Stimulated activated CD8-positive, alpha-beta memory T cell treated with anti-CD3 and anti-CD28 coated beads, Interleukin-7, amount 100 ng/mL, for 1 hour (primary cell): Measurements from ENCODE around the gene ATP6V1A.

ENCODE experiments used
- DNase-seq, 2 donors: peaks; one replicate each; pipeline ENCODE4 v3.0.0-alpha.2; 2020; ENCODE audit warnings: low read depth in 2 of 2

The ATP6V1A gene

GRCh38 chr3:113746548-113747282, at the start of gene ATP6V1A:
Gene ATP6V1A, plus strand, starts transcription at chr3:113747035. Its CDS starts 31,719 bp downstream, at chr3:113778754.
- peak; percentile 54 to 60 for DNase-seq

DNA sequence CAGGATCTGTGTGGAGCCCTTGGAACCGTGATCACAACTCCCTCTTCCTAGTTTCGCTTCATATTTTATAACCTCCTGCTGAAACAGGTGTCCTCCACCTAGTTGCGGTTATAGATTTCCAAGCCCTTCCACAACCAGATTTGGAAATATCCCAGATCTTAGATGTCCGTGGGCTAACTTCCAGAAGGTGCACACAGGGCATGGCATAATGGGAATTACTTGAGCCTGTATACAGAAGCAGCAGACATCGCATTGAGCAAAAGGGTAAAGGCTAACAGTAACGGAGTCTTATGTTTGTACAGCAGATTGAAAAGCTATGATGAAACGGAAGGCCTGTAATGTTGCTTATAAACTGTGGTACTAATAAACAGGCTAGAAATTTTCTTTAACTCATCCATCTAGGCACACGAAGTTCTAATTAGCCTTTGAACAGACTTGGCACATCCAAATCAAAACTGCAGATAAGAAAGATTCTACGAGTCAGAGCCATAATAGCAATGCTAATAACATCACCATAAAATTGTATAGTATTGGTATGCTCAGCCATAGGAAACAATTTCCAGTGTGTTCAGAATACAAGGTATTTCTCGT, 49.2 kb upstream of the ATP6V1A start:
- no peak for DNase-seq

DNA sequence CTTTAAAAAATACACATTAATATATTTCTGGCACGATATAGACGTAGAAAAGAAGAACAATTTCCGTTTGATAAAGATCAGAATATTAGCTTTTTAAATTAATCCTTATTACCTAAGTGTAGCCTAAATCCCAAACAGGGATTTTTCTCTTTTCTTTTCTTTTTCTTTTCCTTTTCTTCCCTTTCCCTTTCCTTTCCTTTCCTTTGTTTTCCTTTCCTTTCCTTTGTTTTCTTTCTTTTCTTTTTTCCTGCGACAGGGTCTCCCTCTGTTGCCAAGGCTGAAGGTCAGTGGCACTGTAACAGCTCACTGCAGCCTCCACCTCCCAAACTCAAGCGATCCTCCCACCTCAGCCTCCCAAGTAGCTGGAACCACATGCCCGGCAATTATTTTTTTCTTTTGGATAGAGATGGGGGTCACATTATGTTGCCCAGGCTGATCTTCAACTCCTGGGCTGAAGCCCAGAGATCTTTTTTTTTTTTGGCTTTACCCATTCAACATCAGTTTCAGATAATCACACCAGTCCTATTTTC, 48.6 kb upstream of the ATP6V1A start:
- DNase-seq: no peak

DNA sequence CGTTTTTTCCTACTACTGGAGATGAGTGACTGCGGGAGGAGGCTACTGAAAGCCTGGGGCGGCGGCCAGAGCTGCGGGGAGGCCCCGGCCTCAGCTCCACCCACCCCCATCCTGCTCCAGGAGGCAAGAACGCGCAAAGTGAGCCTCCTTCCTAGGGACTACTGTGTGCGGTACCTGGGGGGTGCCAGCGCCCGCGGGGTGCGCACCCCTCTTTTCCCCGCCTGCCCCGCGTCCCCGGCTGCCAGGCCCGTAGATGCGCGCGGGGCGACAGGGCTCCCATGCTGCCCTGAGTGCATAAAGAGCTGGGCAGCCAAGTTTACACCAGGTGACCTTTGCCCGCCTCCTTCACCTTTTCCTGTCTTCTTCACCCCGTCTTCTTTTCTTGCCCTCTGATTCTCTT, 47.9 kb upstream of the ATP6V1A start:
- no peak for DNase-seq

GRCh38 chr3:113707835-113708234, 39.0 kb upstream of the ATP6V1A start:
- DNase-seq: no peak

DNA sequence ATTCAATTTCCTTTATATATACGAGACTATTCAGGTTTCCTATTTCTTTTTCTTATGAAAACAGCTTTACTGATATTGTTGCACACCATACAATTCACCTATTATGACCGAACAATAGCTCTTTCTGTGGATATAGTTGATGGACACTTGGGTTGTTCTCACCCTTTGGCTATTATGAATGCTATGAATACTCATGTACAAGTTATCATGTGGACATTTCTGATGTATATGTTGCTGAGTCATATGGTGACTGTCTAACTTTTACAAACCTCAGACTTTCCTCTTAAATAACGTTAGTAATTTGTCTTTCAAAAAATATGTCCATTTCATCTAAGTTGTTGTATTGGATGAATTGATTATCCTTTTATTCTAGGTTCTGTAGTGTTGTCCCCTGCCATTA, 34.7 kb upstream of the ATP6V1A start:
- DNase-seq: no peak

DNA sequence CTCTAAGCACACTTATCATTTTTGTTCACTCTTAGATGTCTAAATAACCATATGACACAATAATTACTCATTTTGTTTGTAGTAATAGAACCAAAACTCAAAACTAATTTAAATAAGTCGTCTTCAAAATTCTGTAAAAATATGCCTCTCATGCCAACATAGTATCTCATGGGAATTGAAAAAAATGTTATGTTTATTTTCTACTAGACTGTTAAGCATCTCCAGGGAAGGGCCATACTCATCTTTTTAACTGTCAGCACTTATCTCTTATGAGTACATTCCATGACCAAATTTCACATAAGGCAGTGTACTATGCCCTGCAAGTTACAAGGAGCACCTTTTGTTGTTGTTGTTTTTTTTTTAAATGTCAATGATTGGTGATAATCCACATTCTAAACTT, 32.1 kb upstream of the ATP6V1A start:
- DNase-seq: no peak

DNA sequence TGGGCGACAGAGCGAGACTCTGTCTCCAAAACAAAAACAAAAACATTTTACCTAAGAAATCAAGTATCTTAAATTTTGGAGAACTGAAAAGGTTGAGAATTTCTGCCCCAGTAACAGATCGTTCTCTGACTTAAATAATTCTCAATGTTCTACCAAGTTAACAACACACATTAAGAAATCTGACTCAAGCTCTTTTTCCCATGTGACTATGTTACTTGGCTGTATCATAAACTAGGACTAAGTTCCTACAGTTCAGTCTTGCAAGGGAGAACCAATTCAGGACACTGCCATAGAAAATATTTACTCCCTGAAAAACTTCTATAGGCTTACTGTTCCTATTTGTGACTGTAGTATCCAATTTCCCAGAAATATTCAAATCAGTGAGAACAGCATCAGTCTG, 29.5 kb upstream of the ATP6V1A start:
- DNase-seq: no peak

- DNase-seq: no peak
Measured at GRCh38 chr3:113717818-113718217, 29.0 kb upstream of the ATP6V1A start.

DNA sequence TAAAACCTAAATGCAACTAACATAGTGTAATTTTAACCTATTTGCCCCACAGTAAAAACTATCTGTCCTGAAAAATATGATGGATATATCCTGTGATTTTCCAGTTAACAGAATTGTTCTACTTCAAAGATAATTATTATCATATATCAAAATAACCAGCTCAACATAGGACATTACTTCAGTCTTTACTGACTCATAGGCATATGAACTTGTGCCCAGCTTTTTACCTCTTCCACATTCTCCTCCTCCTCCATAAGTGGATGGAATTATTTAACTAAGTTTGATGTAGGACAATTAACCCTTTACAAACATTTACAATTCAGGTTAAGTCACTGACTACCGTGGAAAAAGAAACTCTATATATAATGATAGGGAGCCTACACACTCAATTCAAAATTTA, 27.5 kb upstream of the ATP6V1A start:
- DNase-seq: no peak

DNA sequence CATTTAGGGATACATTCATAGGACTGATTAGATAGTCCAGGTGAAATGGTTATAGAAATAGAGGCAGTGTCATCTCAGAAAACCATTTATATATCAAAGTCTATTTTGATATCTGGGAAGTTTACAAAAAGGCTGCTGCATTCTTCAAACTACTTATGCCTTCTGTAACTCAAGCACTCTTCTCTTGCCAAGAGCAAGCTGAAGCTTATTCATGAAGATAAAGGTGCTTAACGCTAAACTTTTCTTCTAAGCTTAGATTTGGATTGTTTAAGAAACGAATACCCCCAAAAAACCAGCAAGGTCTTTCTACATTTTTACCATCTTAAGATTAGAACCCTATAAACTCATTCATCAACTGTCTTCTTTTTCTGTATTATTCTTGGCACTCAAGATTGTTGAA, 27.1 kb upstream of the ATP6V1A start:
- DNase-seq: no peak

DNA sequence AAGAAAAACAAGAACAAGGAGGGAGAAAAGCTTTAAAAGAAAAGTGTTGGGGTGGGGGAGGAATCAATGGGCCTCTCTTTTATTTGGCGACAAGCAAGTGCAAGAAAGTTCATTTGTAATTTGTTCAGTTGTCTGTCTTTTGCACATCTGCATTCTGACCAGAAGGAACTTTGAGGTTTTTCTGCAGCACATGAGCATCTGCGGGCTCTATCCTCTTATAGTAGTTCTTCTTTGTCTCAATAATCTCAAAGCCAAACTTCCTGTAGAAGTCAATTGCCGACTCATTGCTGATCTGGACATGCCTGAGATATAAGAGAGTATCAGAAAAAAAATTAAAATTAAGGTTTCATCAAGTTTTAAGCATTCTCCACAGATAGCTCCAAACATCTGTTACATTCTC, 25.2 kb upstream of the ATP6V1A start:
- no peak for DNase-seq

GRCh38 chr3:113728661-113729060, 18.2 kb upstream of the ATP6V1A start:
- DNase-seq: no peak

DNA sequence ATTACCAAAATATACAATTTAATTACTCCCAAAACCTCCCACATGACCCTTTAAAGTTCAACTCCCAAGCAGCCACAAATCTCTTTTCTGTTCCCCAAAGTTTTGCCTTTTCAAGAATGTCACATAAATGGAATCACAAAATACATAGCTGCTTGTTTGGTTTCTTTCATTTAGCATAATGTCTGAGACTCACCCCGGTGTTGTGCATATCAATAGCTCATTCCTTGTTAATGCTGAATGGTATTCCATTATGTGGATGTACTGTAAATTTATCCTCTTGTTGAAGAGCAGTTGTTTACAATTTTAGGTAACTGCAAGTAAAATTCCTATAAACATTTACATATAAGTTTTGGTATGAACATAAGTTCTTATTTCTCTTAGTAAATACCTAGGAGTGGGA, 16.3 kb upstream of the ATP6V1A start:
- no peak for DNase-seq

- no peak for DNase-seq
Measured at GRCh38 chr3:113731694-113732093, 15.1 kb upstream of the ATP6V1A start.

DNA sequence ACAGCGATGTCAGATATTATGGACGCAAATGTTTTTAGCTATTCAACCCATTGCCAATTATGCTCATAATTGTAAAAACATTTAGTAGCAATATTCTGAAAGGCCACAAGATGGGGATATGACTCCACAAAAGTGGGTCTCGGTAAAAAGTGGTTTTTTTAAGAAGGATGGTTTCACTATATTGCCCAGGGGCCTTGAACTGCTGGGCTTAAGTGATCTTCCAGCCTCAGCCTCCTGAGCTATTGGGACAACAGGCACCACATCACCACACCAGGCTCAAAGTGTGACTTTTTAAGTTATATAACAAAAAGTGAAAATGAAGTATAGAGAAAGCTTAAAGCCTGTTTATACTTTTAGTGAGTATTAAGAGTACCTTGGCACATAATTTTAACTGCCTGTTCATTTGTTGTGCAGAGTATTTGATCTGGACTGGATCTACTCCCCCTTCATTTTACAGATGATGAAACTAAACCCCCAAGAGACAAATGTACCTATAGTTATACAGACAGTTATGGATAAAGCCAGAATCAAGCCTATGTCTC, 10.2 kb upstream of the ATP6V1A start:
- no peak for DNase-seq

GRCh38 chr3:113741086-113741485, 5.7 kb upstream of the ATP6V1A start:
- no peak for DNase-seq

GRCh38 chr3:113741620-113742019, 5.2 kb upstream of the ATP6V1A start:
- DNase-seq: no peak

GRCh38 chr3:113743006-113743630, 3.7 kb upstream of the ATP6V1A start:
- DNase-seq: no peak

GRCh38 chr3:113744941-113745755, 1.7 kb upstream of the ATP6V1A start:
- DNase-seq: peak; percentile 47 to 52

- DNase-seq: peak; percentile 85 to 90
Measured at GRCh38 chr3:113745756-113746547, 883 bp upstream of the ATP6V1A start, which contains the start of gene NAA50. Gene NAA50, minus strand, starts transcription at chr3:113746249. Its CDS starts 300 bp downstream, at chr3:113745949.
